ENCODE data around the gene ACER2.

ACER2 gene

DNA sequence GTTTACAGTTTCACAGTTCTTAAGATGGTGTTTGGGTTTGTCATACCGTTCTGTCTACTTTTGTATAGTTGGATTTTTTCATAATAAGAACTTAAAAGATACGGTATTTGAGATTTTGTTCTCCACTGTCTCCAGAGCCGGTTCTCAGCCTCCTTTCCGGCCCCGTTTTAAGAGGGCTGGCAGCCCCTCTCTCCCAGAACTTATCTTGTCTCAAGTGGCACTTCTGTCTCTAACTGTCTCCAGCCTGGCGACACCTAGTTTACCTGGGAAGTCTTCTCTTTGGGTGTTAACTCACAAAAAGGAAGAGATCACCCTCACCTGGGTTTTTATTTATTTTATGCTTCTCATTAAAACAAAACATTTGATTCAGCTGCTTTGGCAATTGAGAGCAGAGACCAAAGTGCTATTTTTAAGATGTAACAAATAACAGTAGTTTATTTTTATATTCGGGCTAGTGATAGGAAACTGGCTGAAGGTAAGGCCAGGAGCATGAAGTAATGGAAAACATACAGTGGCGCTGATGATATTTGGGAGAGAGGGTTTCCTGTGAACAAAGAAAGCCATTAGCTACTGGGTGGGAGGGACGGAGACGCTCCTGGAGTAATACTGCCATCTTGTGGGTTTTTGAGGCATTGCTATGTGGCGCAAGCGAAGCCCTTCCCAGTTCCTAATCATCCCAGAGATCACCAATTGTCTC lies 48.3 kb downstream of the ACER2 start:
- peak; percentile 46 to 73 for DNase-seq

DNA sequence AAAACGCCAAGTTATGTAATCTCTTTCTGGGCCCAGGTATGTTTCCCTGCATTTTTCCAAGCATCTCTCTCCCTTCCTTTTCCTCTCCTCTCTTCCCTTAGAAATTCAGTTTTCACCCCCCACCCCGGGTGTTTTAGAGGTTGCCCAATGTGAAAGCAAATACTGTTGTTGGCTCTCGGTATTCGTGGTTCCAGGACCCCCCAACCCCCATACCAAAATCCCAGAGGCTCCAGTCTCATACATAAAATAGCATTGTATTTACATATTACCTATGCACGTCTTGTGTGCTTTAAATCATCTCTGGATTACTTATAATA lies 48.8 kb downstream of the ACER2 start:
- DNase-seq: no peak

GRCh38 chr9:19460243-19460642 lies 51.4 kb downstream of the ACER2 start:
- no peak for DNase-seq

DNA sequence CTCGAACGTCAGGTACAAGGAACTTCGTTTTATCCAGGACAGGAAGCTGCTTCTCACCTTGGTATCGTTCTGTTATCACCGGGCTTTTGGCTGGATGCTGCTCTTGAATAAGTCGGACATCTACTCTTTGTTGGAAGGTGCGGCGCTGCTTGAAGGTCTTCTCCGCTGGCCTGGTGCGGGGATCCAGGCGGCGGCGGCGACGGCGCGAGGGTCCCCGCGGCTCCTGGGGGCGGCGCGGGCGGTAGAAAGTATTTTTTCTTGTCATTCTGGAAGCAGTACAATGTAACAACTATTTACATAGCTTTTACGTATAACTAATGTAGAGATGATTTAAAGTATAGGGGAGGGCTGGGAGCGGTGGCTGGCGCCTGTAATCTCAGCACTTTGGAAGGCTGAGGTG lies 52.3 kb downstream of the ACER2 start:
- DNase-seq: no peak

DNA sequence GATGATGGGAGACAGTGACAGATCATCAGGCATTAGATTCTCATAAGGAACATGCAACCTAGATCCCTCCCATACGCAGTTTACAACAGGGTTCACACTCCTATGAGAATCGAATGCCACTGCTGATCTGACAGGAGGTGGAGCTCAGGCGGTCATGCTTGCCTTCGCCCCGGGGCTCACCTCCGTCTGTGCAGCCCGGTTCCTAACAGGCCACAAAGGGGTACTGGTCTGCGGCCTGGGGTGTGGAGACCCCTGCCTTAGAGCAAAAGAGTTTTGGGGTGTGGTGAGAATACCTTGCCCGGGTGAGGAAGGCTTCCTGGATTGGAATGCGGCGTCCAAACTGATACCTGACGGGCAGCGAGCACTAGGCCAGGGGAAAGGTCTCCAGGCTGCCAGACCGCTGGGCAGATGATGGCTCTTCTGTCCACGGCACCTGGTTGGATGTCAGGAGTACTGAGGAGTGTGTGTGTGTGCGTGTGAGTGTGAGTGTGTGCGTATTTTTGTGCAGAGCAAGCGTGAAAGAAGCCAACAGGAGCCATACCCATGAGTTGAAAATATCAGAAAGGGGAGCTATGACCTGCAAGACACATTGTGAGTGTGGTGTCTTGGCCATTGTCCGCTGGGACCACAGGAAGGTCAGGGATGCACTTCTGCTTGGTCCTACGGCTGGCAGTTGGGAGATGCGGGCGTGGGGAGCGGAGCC lies 55.4 kb downstream of the ACER2 start:
- DNase-seq: no peak

DNA sequence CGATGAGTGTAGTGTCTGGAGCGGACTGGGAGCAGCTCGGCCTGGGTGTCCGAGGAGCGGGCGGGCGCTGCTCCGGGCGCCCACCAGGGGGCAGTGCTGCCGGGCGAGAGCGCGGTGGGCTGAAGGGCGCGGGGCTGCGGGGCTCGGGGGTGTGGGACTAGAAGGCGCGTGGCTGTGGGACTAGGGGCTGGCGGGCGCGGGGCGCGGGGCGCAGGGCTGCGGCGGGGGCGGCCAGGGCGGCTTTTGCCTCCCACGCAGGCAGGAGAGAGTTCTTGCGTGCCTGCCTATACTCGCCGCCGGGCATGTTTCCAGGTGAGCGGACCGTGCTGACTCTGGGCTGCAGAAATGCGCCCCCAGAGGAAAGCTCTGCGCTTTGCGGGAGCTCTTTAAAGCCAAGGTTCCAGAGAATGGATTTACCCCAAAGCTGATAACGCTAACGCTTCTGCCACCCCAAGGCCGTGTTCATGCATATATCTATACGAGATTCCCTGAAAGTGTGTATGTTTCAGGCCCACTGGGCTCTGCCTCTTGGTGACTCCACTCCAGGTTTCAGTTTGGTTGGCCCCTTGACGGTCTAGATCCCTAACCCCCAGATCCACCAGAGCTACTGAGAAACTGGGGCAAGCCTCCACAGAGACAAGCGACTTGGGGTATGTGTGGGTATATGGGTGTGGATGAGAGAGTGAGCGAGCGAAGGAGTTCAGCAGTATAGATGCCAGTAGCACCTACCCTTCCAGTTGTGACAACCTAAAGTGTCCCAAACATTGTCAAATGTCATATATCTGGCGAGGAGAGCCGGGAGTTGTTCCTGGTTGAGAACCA lies 56.2 kb downstream of the ACER2 start:
- peak; percentile 72 for DNase-seq

GRCh38 chr9:19465586-19466279 lies 56.9 kb downstream of the ACER2 start:
- DNase-seq: no peak

GRCh38 chr9:19466280-19466639 lies 57.5 kb downstream of the ACER2 start:
- no peak for DNase-seq

- no peak for DNase-seq
Observed at GRCh38 chr9:19469271-19469670, 60.5 kb downstream of the ACER2 start.

DNA sequence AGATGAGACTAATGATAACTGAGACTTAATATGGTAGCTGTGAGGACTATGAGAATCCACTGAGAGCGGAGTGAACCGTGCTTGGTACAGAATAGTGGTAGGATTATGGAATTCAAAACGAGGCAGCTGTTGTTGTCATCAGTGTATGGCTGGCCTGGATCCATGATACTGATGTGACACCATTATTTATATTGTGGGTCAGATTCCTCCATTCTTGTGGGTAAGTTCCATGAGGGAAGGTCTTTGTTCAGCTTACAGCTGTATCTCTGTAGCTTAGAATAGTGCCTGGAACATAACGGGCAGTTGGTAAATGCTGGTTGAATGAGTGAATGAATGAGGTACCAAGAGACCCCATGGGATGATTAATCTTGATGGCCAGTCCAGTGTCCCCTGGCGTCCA lies 61.8 kb downstream of the ACER2 start:
- no peak for DNase-seq

DNA sequence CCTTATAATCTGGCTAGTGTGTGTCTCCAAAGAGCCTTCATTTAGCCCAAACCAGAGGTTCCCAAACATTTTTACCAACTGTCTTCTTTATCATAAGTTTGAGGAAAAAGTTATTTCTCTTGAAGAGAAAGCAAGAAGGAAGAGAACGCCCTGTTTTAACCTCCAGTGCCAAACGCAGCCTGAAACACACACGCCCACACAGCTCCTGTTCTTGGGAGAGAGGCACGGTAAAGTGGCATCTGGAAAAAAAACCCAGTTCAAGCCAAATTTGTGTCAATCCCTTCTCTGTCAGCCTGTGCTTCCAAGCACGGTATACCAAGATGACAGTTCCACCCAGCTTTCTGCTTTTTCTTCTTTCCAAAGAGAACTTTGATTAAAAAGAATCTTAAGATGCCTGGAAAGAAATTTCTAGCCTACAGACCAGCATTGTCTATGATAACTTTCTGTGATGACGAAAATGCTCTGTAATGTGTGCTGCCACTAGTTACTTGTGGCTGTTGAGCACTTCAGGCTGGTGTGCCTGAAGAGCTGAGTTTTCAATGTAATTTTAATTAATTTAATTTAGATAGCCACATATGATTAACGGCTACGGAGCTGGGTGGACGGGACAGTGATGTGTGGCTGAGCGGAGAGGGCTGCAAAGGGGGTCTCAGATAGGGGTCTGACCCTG lies 62.3 kb downstream of the ACER2 start:
- no peak for DNase-seq

DNA sequence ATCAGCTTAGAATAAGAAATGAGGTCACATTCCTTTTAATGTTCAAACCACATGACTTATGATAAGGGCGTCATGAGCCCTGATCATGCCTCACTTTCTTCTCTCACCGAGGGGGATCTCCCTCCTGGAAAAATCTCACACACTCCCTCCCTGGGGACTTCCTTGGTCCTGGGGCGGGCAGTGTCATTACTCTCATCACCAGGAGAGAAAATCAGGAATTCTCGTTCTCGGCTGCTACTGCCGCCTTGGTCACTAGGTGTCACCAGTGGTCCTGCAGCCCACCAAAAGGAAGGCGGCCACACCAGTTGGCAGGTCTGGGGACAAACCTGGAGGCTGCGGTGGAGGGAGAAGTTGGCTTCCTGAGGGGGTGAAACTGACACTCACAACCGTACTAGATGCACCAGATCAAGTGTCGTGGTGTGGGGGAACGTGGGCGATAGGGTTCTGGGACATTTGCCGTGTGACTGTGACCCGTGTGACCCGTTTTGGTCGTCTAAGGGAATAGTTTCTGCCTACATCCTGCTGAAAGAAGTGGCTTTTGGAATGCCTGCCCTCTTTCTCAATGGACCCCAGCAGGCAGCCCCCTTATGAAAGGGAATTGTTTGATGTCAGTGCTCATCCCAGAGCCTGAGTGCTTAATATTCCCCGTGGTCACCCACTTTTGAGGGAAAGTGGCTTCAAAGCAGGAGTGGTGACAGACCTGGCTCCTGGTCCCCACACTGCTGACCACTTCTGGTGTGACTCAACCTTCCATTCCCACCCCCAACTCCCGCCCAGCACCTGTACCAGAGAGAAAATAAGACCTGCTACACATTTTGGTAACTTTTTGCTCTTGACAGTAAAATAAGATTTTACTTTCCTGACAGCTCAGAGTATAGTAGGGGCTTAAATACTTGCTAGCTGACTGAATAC lies 63.2 kb downstream of the ACER2 start:
- DNase-seq: peak; percentile 30 to 59

- DNase-seq: no peak
Observed at GRCh38 chr9:19473605-19474004, 64.8 kb downstream of the ACER2 start.

DNA sequence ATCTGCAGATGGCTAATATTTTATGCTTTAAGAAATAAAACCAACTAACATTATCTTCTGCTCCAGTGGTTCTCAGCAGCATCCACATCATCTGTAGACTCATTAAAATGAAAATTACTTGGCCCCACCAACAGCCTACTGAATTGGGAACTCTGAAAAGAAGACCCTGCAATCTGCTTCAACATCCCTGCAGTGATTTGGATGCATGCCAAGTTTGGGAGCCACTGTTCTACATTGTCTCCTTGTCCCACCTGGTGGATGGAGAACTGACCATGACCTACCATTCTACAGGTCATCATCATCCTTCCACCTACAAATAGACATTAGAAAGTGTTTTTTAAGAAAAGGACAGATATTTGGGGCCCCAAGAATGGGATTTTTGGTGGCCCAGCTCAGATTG lies 71.1 kb downstream of the ACER2 start:
- no peak for DNase-seq

GRCh38 chr9:19480345-19480744 lies 71.5 kb downstream of the ACER2 start:
- DNase-seq: no peak

GRCh38 chr9:19481121-19481870 lies 72.5 kb downstream of the ACER2 start:
- DNase-seq: no peak

DNA sequence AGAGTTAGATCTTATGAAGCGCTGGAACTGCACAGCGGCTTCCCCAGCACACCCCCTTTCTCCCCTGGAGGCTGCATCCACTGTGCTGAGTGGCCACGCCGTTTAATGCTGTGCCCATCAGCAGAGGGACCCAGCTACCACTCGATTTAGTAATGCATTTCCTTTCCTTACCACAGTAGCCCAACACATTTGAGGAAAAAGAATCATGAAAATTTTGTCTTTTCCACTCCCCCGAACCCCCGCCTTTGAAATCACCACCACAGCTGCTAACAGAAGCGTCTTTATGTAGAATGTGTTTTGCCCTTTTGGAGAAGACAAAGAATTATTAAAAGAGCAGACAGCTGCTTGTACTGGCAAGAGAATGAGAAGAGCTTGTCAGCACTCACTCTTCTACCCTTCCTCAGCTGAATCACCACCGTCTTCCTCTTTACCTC lies 73.2 kb downstream of the ACER2 start:
- DNase-seq: no peak

DNA sequence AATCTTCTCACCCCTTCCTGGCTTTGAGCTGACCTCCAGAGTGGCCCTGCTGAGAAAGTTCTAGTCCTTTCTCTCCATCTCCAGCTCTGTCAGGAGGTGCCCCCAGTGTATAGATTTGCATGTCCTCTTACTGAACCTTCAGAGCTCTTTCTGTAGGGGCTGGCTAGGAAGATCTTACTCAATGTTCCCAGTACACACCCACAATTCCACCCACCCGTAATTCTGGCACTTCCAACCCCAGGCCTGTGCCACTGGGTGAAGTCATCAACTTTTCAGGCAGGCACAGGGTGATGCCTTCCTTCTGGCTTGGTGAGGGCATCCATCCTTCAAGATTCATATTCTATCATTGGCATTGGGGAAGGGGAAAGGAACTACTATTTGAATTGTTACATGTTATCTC lies 75.9 kb downstream of the ACER2 start:
- no peak for DNase-seq

DNA sequence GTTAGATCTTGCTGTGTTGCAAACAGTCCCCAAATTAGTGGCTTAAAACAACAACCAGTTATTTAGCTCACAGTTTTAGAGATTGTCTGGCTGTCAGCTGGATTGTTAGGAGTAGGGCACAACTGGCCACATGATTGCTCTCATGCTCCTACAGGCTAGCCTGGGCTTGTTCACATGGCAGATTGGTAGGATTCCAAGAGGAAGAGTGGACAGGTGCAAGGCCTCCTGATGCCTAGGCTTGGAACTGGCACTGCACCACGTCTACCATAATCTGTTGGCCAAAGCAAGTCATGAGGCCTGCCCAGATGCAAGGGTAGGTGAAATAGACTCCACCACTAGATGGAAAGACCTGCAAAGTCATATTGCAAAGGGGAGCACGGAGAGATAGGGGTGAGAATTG lies 76.4 kb downstream of the ACER2 start:
- DNase-seq: no peak

DNA sequence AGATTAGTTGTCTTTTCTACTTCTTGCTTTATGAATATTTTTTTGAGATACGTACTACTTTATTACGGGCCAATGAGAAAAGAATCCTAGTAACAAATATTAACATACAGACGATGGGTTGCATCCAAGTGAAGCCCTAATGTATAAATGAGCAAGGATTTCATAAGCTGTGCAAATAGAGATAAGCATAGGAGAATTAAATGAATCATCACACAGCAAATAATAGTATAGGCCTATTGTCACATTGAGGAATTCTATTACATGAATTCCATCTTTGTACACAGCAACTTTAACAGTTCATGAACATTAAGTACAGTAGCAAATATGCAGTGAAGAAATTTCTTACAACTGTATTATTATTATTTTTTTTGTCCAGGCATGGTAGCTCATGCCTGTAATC lies 78.0 kb downstream of the ACER2 start:
- no peak for DNase-seq

GRCh38 chr9:19488721-19489120 lies 79.9 kb downstream of the ACER2 start:
- no peak for DNase-seq

Measured in activated CD4-positive, alpha-beta T cell treated with anti-CD3 and anti-CD28 coated beads for 4 hours (primary cell).